Uterus (tissue), 4 donors: ENCODE measurements around the gene PDS5B. TPM values are rescaled to one million over a fixed set of nuclear protein-coding genes. Genes with fewer than 3 reads are reported as not detected.

Experiments used
- DNase-seq, 2 donors: peaks; one replicate each; pipeline ENCODE4 v3.0.0-alpha.2; 2019 to 2020
- H3K27ac ChIP-seq, 2 donors: fragments of 200-600 bp; sonication (generic); 1 replicate in 1 of 2; 2 replicates in 1 of 2; pipeline ENCODE4 v1.5.1; 2016 to 2018
- H3K27me3 ChIP-seq, 2 donors: fragments of 200-600 bp; sonication (generic); one replicate each; pipeline ENCODE4 v1.5.1; 2018 to 2019; ENCODE audit warnings: control low read depth in 1 of 2
- H3K36me3 ChIP-seq, 2 donors: fragments of 200-600 bp; sonication (generic); one replicate each; pipeline ENCODE4 v1.5.1; 2019; ENCODE audit warnings: control low read depth in 1 of 2
- H3K4me1 ChIP-seq, 2 donors: fragments of 200-600 bp; sonication (generic); one replicate each; pipeline ENCODE4 v1.5.1; 2018 to 2019; ENCODE audit warnings: control low read depth in 1 of 2
- H3K4me3 ChIP-seq, 2 donors: fragments of 200-600 bp; sonication (generic); 1 replicate in 1 of 2; 2 replicates in 1 of 2; pipeline ENCODE4 v1.5.1; 2018 to 2019; ENCODE audit warnings: mild to moderate bottlenecking in 1 of 2
- H3K9me3 ChIP-seq, 2 donors: fragments of 200-600 bp; sonication (generic); one replicate each; pipeline ENCODE4 v1.5.1; 2019; ENCODE audit warnings: control low read depth in 1 of 2
- POLR2A ChIP-seq, 2 donors: fragments of 450-650 bp; IDR thresholded peaks; one replicate each; pipeline ENCODE4 v1.6.1; 2016; ENCODE audit warnings: antibody characterized with exemption in 2 of 2, mild to moderate bottlenecking in 1 of 2, moderate library complexity in 1 of 2
- intact Hi-C: fragments of 100-400 bp; cut with DNase I; formaldehyde crosslinking; loops from one replicate; pipeline ENCODE4 v1.15.1; 2023; ENCODE audit warnings: low total_unique reads
- total RNA-seq, 4 donors: library from RNA; depleted of rRNA in 3 of 4; stranded (reverse); fragments of >200 nt in 3 of 4; gene quantifications; one replicate each; pipeline versions ENCODE4 v1.1.0 to v1.2.4, GENCODE V29; 2014 to 2023
- TF ChIP-seq, protein P1 (sequence below), 4 experiments: fragments of 200-600 bp in 2 of 4; fragments of 450-650 bp in 2 of 4; sonication (generic) in 2 of 4; IDR thresholded peaks; one replicate each; pipeline ENCODE4 v1.5.1; 2016 to 2019; ENCODE audit warnings: antibody characterized with exemption in 4 of 4, mild to moderate bottlenecking in 2 of 4, moderate library complexity in 1 of 4
- donor health status: DM: yes; HTN: yes; CAD: no.

The PDS5B gene
- total RNA-seq, 4 donors from 2014 or later: 36.6 to 192 (median 91.0) TPM

DNA sequence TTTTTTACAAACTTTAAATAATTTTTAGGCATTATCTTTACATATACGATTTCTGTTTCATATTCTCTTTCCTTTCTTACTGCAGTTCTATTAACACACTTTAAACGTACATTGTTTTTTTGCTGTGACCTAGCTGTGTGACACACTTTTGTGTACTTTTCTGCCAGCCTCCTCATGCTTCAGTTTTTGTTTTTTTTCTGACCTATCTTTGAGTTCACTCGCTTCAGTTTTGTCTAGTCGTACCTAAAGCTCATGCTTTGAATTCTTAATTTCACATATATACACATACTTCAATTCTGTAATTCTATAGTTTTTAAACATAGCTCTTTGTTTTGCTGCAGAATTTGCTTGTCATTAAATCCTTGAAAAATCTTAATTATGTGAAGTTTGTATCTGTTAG is 150.4 kb downstream of the PDS5B start:
- H3K27ac ChIP-seq: peak overlapping the region; percentile 47 to 61
- no peaks in the 10 kb centered on the region for H3K9me3 ChIP-seq
- no peak for TF ChIP-seq POLR2A (IDR thresholded peaks at IDR 0.05)
- TF ChIP-seq, protein P1, sequence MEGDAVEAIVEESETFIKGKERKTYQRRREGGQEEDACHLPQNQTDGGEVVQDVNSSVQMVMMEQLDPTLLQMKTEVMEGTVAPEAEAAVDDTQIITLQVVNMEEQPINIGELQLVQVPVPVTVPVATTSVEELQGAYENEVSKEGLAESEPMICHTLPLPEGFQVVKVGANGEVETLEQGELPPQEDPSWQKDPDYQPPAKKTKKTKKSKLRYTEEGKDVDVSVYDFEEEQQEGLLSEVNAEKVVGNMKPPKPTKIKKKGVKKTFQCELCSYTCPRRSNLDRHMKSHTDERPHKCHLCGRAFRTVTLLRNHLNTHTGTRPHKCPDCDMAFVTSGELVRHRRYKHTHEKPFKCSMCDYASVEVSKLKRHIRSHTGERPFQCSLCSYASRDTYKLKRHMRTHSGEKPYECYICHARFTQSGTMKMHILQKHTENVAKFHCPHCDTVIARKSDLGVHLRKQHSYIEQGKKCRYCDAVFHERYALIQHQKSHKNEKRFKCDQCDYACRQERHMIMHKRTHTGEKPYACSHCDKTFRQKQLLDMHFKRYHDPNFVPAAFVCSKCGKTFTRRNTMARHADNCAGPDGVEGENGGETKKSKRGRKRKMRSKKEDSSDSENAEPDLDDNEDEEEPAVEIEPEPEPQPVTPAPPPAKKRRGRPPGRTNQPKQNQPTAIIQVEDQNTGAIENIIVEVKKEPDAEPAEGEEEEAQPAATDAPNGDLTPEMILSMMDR (IDR thresholded peaks at IDR 0.05): no peak
- intact Hi-C loops: no loop called here
- no peaks in the 10 kb centered on the region for H3K27me3 ChIP-seq
- peaks cover 0 to 4% of the 10 kb centered on the region in 2 donors for H3K4me1 ChIP-seq
- no peak for DNase-seq
- H3K36me3 ChIP-seq: no peaks in the 10 kb centered on the region
- H3K4me3 ChIP-seq: peak overlapping the region in 1 of 2 donors; percentile 25

DNA sequence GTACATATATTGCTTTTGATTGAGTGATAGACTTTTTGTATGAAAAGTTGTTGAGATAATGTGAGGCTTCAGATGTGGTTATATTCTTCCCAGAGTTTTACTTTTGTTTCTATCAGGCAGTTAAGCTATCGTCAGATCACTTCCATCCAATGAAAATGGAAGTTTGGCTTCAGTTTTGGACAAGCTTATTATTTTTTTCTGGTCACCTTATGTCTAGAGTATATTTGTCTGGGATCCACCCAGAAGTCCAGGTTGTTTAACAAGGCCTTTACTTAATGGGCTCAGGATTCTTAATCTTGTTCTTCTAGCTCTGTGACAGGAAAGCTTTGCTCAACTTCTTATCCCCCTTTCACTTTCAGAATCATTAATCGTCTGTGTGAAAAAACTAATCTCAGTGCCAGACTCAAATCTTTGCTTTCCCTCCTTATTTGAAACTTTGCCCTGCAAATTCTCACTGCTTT is 150.9 kb downstream of the PDS5B start:
- TF ChIP-seq, protein P1 (IDR thresholded peaks at IDR 0.05): no peak
- no peak for TF ChIP-seq POLR2A (IDR thresholded peaks at IDR 0.05)

DNA sequence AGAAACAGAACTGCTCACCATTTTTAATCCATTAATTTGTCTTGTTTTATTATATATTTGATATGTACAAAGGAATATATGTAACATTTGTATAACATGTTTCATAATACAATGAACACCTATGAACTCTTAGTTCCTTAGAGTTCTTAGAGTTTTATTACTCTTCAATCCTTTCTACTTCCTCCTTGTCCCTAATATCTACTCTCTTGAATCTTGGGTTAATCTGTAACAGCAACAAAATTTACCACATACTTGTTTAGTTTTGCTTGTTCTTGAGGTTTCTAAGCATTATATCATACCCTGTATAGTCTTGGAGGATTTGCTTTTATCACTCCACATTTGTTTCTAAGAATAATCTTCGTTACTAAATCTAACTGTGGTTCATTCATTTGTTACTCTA is 151.4 kb downstream of the PDS5B start:
- Histone ChIP-seq H3K4me3 (peak overlapping the region in 1 of 2 donors; percentile 25), H3K4me1 (peaks cover 0 to 4% of the 10 kb centered on the region in 2 donors), H3K9me3 (no peaks in the 10 kb centered on the region), H3K27me3 (no peaks in the 10 kb centered on the region), H3K36me3 (no peaks in the 10 kb centered on the region), H3K27ac (peak overlapping the region; percentile 47 to 61)
- DNase-seq: no peak
- no peak for TF ChIP-seq POLR2A (IDR thresholded peaks at IDR 0.05)
- intact Hi-C loops: no loop called here

More for the DNA sequence above, 150.9 kb downstream of the PDS5B start:
- peak overlapping the region; percentile 47 to 61 for H3K27ac ChIP-seq
- no peaks in the 10 kb centered on the region for H3K9me3 ChIP-seq
- no peaks in the 10 kb centered on the region for H3K36me3 ChIP-seq
- H3K4me3 ChIP-seq: peak overlapping the region; percentile 3 to 25
- H3K27me3 ChIP-seq: no peaks in the 10 kb centered on the region
- no peak for DNase-seq
- peaks cover 0 to 4% of the 10 kb centered on the region in 2 donors for H3K4me1 ChIP-seq
- intact Hi-C loops: no loop called here

DNA sequence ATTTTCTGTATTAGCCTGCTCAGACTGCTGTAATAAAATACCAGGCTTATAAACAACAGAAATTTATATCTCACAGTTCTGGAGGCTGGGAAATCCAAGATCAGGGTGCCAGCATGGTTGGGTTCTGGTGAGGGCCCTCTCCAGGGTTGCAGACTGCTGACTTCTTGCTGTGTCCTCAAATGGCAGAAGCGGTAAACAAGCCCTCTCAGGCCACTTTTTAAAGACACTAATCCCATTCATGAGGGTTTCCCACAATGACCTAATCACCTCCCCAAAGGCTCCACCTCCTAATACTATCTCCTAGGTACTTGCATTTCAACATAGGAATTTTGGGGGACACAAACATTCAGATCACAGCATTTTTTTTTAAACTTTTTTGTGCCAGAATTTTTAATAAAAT is 159.3 kb downstream of the PDS5B start:
- H3K4me1 ChIP-seq: no peaks in the 10 kb centered on the region
- no peak for DNase-seq
- H3K9me3 ChIP-seq: no peaks in the 10 kb centered on the region
- intact Hi-C loops: no loop called here
- no peaks in the 10 kb centered on the region for H3K36me3 ChIP-seq
- TF ChIP-seq, protein P1 (IDR thresholded peaks at IDR 0.05): no peak
- no peak for TF ChIP-seq POLR2A (IDR thresholded peaks at IDR 0.05)
- no peaks in the 10 kb centered on the region for H3K27me3 ChIP-seq
- no peak overlapping the region for H3K4me3 ChIP-seq
- no peak overlapping the region for H3K27ac ChIP-seq

DNA sequence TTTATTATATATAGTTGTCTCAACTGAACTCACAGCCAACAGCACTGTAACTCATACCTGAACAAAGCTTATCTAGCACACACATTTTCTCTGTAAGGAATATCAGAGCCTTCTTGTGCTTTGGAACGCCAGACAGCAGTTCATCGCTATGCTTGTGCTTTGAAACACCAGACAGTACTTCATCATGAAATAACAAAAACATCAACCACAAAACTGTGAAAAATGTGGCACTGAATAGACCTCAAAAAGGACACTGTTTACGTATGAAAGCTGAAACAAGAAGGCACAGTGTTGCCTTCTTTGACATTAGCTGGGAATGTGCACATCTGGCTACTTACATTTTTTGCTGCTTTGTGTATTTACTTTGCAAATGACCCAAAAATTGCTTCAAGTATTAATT is 160.2 kb downstream of the PDS5B start:
- Histone ChIP-seq H3K27ac (no peak overlapping the region), H3K27me3 (no peaks in the 10 kb centered on the region), H3K4me3 (no peak overlapping the region), H3K9me3 (no peaks in the 10 kb centered on the region), H3K36me3 (no peaks in the 10 kb centered on the region), H3K4me1 (no peaks in the 10 kb centered on the region)
- no peak for DNase-seq
- intact Hi-C loops: no loop called here
- TF ChIP-seq, protein P1 (IDR thresholded peaks at IDR 0.05): no peak
- TF ChIP-seq POLR2A (IDR thresholded peaks at IDR 0.05): no peak

DNA sequence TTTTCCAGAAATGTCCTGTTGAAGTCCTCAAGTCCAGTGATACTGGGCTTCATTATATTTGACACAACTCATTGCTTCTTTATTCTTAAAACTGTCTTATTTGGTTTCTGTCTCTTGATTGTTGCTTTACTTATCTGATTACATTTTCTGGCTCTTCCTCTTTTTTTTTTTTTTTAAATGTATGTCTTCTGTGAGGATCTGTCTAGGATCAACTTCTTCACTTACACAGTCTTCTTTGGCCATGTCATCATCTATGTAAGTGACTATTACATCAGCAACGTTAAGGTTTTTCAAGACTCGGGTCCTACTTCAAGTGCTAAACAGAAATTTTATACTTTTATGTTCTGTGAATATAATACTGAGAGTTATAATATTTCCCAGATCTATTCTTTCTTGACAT is 162.1 kb downstream of the PDS5B start:
- no peak for TF ChIP-seq POLR2A (IDR thresholded peaks at IDR 0.05)
- TF ChIP-seq, protein P1 (IDR thresholded peaks at IDR 0.05): no peak
- H3K36me3 ChIP-seq: no peaks in the 10 kb centered on the region
- H3K9me3 ChIP-seq: no peaks in the 10 kb centered on the region
- no peak overlapping the region for H3K4me3 ChIP-seq
- DNase-seq: no peak
- H3K4me1 ChIP-seq: no peaks in the 10 kb centered on the region
- no peaks in the 10 kb centered on the region for H3K27me3 ChIP-seq
- no peak overlapping the region for H3K27ac ChIP-seq
- intact Hi-C loops: no loop called here
